ENCODE results near the gene TMEM171.
A peak's percentile ranks its signal among the peaks of the same experiment; 100 is the strongest.

Gene TMEM171

DNA sequence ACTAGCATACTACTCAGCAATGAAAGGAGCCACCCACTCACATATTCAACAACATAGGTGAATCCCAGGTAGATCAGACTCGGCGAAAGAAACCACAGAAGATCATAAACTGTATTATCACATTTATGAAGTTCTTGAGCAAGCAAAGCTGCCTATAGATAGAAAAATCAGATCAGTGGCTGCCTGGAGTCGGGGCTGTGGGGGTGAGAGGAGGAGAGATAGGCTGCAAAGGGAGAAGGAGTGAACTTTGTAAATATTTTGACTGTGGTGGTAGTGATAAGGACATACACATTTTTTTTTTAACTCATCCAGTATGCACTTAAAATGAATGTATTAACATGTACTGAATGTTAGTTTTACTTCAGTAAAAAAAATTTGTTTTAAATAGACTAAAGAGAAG is 29.2 kb downstream of the TMEM171 start:
- no peak for DNase-seq (ENCODE audit: low read depth)
- no peak overlapping the region for H3K4me3 ChIP-seq (ENCODE audit: low read depth, low read length)
- TF ChIP-seq, protein P1, sequence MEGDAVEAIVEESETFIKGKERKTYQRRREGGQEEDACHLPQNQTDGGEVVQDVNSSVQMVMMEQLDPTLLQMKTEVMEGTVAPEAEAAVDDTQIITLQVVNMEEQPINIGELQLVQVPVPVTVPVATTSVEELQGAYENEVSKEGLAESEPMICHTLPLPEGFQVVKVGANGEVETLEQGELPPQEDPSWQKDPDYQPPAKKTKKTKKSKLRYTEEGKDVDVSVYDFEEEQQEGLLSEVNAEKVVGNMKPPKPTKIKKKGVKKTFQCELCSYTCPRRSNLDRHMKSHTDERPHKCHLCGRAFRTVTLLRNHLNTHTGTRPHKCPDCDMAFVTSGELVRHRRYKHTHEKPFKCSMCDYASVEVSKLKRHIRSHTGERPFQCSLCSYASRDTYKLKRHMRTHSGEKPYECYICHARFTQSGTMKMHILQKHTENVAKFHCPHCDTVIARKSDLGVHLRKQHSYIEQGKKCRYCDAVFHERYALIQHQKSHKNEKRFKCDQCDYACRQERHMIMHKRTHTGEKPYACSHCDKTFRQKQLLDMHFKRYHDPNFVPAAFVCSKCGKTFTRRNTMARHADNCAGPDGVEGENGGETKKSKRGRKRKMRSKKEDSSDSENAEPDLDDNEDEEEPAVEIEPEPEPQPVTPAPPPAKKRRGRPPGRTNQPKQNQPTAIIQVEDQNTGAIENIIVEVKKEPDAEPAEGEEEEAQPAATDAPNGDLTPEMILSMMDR (IDR thresholded peaks at IDR 0.05; ENCODE audit: low read depth, low read length): no peak
- TF ChIP-seq, protein P2, sequence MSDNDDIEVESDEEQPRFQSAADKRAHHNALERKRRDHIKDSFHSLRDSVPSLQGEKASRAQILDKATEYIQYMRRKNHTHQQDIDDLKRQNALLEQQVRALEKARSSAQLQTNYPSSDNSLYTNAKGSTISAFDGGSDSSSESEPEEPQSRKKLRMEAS (IDR thresholded peaks at IDR 0.05; ENCODE audit: low read depth, low read length): no peak
- TF ChIP-seq MYC (IDR thresholded peaks at IDR 0.05; ENCODE audit: low read depth, low read length): no peak
- no peak for TF ChIP-seq POLR2A (IDR thresholded peaks at IDR 0.05; ENCODE audit: extremely low read depth, insufficient read length)

DNA sequence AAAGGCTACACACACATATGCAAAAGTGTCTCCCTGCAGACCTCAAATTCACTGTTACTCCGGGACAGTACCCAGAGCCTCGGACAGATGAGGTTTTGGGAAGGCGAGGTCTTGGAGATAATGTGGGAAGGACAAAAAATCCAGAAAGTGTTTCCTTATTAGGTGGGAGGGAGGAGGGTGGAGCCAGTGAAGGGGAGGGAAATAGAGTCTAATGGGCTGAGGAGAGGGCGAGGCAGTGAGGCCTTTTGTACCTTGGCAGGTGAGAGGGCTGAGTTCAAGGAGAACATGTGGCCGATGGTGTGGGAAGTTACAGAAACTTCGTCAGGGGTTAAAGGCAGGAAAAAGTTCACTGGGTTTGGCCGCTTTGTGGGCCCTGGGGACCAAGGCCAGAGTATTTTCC is 30.5 kb downstream of the TMEM171 start:
- TF ChIP-seq, protein P2 (IDR thresholded peaks at IDR 0.05; ENCODE audit: low read depth, low read length): no peak
- TF ChIP-seq POLR2A (IDR thresholded peaks at IDR 0.05; ENCODE audit: extremely low read depth, insufficient read length): no peak
- TF ChIP-seq MYC (IDR thresholded peaks at IDR 0.05; ENCODE audit: low read depth, low read length): no peak
- TF ChIP-seq, protein P1 (IDR thresholded peaks at IDR 0.05; ENCODE audit: low read depth, low read length): no peak
- DNase-seq (ENCODE audit: low read depth): no peak
- no peak overlapping the region for H3K4me3 ChIP-seq (ENCODE audit: low read depth, low read length)

DNA sequence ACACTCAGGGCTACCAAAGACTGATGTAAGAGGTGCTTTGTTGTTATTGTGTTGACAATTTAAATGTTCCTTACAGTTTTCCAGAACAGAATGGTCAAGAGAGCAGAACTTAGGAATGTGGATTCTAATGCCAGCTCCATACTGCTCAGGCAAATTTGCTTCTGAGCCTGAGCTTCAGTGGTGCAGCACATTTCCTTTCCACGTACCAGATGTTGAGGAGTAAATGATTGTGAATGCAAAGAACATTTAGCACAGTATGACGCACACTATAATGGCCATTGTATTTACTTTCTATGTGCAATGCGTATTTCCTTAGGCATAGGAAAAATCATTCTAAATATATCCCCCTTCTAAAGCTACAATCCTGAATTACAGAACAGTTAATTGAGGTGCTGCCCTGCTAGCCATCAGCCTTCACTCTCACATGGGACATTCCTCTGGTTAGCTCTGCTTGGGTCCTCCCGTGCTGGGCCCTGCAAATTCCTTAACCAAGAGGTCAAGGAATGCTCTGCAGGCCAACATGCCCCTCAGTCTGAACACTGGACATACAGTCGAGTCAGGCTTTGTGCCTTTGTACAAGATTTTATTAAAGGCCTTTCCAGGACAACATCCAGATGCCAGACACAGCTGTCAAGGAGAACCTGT is 31.5 kb downstream of the TMEM171 start:
- TF ChIP-seq POLR2A (IDR thresholded peaks at IDR 0.05; ENCODE audit: extremely low read depth, insufficient read length): no peak
- TF ChIP-seq, protein P2 (IDR thresholded peaks at IDR 0.05; ENCODE audit: low read depth, low read length): no peak
- TF ChIP-seq, protein P1 (IDR thresholded peaks at IDR 0.05; ENCODE audit: low read depth, low read length): no peak
- no peak for TF ChIP-seq MYC (IDR thresholded peaks at IDR 0.05; ENCODE audit: low read depth, low read length)
- H3K4me3 ChIP-seq (ENCODE audit: low read depth, low read length): no peak overlapping the region
- DNase-seq (ENCODE audit: low read depth): no peak

DNA sequence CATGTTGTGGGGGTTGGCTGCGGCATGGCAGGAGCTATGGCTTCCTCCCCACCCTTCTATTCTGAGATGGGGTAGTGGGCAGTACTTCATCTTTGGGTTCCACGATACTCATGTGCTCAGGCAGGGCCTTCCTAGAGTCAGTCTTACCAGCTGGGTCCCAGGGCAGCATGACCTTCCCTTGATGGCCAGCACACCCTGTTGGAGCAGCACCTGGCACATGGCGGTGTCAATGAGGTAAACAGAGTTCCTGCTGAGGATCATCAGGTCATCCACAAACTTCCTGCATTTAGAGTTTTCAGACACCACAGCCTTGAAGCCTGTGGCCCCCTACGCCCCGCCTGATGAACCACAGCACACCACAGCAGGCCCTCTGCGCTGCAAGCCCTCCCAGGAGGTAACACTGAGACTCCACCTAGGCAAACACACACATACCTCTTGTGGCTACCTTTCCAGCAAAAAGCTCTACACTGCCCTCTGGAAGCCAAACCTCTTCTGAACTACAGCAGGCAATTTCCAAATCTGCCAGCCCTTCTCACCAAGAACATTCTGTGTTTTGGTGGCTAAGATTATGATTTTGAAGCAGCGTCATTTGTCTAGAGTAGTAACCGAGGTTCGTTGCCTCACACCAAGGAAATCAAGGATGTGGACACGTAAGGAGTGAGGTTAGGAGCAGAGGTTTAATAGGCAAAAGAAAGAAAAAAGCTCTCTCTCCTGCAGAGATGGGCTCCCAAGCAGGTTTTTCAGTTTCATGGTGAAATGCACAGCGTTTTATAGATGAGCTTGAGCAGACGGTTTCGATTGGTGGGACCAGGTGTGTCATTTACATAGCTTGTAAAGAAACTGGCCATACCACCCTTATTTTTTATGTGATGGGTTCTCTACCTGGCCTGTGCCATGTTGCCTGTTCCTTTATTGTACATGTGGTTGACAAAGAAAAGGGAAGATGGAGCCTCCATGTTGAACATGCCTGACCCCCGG is 32.3 kb downstream of the TMEM171 start:
- DNase-seq (ENCODE audit: low read depth): no peak
- H3K4me3 ChIP-seq (ENCODE audit: low read depth, low read length): no peak overlapping the region
- TF ChIP-seq, protein P1 (IDR thresholded peaks at IDR 0.05; ENCODE audit: low read depth, low read length): no peak
- TF ChIP-seq, protein P2 (IDR thresholded peaks at IDR 0.05; ENCODE audit: low read depth, low read length): no peak
- TF ChIP-seq MYC (IDR thresholded peaks at IDR 0.05; ENCODE audit: low read depth, low read length) (no peak), POLR2A (IDR thresholded peaks at IDR 0.05; ENCODE audit: extremely low read depth, insufficient read length) (no peak)

DNA sequence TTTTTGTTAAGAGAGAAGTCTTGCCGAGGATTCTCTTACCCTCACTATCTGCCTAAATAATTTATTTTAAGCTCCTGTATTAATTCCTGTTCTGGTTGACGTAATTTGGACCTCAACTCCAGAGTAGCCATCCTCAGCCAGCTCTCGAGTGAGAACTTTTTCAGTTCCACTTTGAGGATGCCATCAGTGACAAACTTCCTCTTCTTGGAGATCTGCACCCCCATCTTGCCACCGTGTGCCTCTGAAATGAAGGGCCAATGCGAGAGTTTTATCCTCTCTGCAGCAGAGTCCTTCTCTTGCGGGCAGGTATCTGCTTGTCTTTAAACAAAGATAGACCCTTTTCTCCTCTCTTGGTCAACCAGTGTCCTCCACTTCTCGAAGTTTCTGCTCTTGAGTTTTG is 33.1 kb downstream of the TMEM171 start:
- no peak overlapping the region for H3K4me3 ChIP-seq (ENCODE audit: low read depth, low read length)
- DNase-seq (ENCODE audit: low read depth): peak; percentile 10
- TF ChIP-seq POLR2A (IDR thresholded peaks at IDR 0.05; ENCODE audit: extremely low read depth, insufficient read length) (no peak), MYC (IDR thresholded peaks at IDR 0.05; ENCODE audit: low read depth, low read length) (no peak)
- TF ChIP-seq, protein P2 (IDR thresholded peaks at IDR 0.05; ENCODE audit: low read depth, low read length): no peak
- TF ChIP-seq, protein P1 (IDR thresholded peaks at IDR 0.05; ENCODE audit: low read depth, low read length): no peak
